ENCODE measurements around the gene C1orf87.

The C1orf87 gene

DNA sequence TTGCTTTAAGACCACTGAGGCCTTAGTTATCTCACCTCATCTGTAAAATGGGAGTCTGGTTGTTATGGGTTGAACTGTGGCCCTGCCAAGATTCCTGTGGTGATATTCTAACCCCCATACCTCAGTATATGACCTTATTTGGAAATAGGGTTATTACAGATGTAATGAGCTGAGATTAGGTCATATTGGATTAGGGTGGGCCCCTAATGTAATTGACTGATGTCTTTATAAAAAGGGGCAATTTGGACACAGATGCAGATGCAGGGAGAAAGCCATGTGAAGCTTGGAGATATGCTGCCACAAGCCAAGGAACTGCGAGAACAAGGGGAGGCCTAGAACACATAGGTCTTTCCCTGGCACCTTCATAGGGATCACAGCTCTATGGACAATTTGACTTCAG lies 3.9 kb downstream of the C1orf87 start:
- no peak overlapping the region for H3K4me3 ChIP-seq (replicated peaks; ENCODE audit: insufficient read depth, low read length)
- H3K27ac ChIP-seq (replicated peaks) = no peak overlapping the region
- no peak for DNase-seq (ENCODE audit: low read depth in 1 of 2, low spot score in 1 of 2)
- peaks cover 9% of the 10 kb centered on the region for H3K27me3 ChIP-seq (ENCODE audit: insufficient read depth, poor library complexity, severe bottlenecking)
- TF ChIP-seq GABPA (IDR thresholded peaks at IDR 0.05; ENCODE audit: low read depth) (no peak), SPI1 (IDR thresholded peaks at IDR 0.05; ENCODE audit: borderline replicate concordance, low read depth) (no peak), POLR2AphosphoS5 (IDR thresholded peaks at IDR 0.05; ENCODE audit: low read depth) (no peak)
- TF ChIP-seq, protein P1, sequence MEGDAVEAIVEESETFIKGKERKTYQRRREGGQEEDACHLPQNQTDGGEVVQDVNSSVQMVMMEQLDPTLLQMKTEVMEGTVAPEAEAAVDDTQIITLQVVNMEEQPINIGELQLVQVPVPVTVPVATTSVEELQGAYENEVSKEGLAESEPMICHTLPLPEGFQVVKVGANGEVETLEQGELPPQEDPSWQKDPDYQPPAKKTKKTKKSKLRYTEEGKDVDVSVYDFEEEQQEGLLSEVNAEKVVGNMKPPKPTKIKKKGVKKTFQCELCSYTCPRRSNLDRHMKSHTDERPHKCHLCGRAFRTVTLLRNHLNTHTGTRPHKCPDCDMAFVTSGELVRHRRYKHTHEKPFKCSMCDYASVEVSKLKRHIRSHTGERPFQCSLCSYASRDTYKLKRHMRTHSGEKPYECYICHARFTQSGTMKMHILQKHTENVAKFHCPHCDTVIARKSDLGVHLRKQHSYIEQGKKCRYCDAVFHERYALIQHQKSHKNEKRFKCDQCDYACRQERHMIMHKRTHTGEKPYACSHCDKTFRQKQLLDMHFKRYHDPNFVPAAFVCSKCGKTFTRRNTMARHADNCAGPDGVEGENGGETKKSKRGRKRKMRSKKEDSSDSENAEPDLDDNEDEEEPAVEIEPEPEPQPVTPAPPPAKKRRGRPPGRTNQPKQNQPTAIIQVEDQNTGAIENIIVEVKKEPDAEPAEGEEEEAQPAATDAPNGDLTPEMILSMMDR (IDR thresholded peaks at IDR 0.05; ENCODE audit: insufficient read depth, low read length) = no peak
- TF ChIP-seq, protein P2, sequence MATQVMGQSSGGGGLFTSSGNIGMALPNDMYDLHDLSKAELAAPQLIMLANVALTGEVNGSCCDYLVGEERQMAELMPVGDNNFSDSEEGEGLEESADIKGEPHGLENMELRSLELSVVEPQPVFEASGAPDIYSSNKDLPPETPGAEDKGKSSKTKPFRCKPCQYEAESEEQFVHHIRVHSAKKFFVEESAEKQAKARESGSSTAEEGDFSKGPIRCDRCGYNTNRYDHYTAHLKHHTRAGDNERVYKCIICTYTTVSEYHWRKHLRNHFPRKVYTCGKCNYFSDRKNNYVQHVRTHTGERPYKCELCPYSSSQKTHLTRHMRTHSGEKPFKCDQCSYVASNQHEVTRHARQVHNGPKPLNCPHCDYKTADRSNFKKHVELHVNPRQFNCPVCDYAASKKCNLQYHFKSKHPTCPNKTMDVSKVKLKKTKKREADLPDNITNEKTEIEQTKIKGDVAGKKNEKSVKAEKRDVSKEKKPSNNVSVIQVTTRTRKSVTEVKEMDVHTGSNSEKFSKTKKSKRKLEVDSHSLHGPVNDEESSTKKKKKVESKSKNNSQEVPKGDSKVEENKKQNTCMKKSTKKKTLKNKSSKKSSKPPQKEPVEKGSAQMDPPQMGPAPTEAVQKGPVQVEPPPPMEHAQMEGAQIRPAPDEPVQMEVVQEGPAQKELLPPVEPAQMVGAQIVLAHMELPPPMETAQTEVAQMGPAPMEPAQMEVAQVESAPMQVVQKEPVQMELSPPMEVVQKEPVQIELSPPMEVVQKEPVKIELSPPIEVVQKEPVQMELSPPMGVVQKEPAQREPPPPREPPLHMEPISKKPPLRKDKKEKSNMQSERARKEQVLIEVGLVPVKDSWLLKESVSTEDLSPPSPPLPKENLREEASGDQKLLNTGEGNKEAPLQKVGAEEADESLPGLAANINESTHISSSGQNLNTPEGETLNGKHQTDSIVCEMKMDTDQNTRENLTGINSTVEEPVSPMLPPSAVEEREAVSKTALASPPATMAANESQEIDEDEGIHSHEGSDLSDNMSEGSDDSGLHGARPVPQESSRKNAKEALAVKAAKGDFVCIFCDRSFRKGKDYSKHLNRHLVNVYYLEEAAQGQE (IDR thresholded peaks at IDR 0.05; ENCODE audit: insufficient replicate concordance, low read depth) = no peak

DNA sequence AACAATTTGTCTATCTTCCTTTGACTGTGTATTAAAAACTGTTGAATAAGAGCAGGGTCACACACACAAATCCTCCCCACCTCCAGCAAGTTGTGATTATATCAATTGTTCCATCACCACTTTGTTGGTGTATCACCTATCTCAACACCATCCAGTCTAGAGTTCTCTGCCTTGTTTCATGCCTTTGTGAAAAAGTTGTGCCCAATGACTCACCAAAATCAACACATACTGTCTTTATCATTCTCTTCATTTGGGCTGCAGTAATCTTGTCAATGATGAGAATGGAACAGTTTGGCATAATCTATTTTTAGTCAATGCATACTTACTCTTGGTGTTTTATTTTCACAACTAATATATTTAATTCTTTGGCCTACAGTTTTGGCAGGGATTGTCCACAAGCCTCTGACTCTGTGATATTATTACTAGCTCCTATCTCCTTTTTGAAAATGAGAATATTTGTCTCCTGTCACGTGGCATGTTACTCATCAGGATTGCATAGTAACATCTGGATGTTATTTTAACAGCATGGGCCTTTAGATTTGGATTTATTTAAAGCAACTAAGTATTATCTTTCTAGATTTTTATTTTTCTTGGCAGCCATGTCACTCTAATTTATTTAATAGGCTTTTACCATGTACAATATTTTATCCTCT lies 5.1 kb downstream of the C1orf87 start:
- Histone ChIP-seq H3K4me3 (replicated peaks; ENCODE audit: insufficient read depth, low read length) (no peak overlapping the region), H3K27ac (replicated peaks) (no peak overlapping the region), H3K27me3 (ENCODE audit: insufficient read depth, poor library complexity, severe bottlenecking) (peaks cover 7% of the 10 kb centered on the region)
- no peak for DNase-seq (ENCODE audit: low read depth in 1 of 2, low spot score in 1 of 2)
- TF ChIP-seq, protein P2 (IDR thresholded peaks at IDR 0.05; ENCODE audit: insufficient replicate concordance, low read depth) = no peak
- TF ChIP-seq POLR2AphosphoS5 (IDR thresholded peaks at IDR 0.05; ENCODE audit: low read depth) (no peak), GABPA (IDR thresholded peaks at IDR 0.05; ENCODE audit: low read depth) (no peak), SPI1 (IDR thresholded peaks at IDR 0.05; ENCODE audit: borderline replicate concordance, low read depth) (no peak)
- TF ChIP-seq, protein P1 (IDR thresholded peaks at IDR 0.05; ENCODE audit: insufficient read depth, low read length) = no peak

DNA sequence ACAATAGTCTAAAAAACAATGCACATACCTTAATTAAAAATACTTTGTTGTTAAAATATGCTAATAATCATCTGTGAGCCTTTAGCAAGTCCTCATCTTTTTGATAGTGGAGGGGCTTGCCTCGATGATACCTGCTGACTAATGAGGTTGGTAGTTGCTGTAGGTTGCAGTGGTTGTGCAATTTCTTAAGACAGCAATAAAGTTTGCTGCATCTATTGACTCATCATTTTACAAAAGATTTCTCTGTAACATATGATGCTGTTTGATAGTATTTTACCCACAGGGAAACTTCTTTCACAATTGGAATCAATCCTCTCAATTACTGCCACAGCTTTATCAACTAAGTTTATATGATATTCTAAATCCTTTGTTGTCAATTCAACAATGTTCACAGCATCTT lies 7.6 kb downstream of the C1orf87 start:
- no peak overlapping the region for H3K4me3 ChIP-seq (replicated peaks; ENCODE audit: insufficient read depth, low read length)
- DNase-seq (ENCODE audit: low read depth in 1 of 2, low spot score in 1 of 2) = no peak
- H3K27me3 ChIP-seq (ENCODE audit: insufficient read depth, poor library complexity, severe bottlenecking) = peaks cover 2% of the 10 kb centered on the region
- TF ChIP-seq SPI1 (IDR thresholded peaks at IDR 0.05; ENCODE audit: borderline replicate concordance, low read depth) = no peak
- TF ChIP-seq, protein P2 (IDR thresholded peaks at IDR 0.05; ENCODE audit: insufficient replicate concordance, low read depth) = no peak
- no peak overlapping the region for H3K27ac ChIP-seq (replicated peaks)

All from HL-60 (cell line).